Limb (tissue), 2 donors: ENCODE results near the gene PPP1R3C.

Source experiments
- DNase-seq, 2 donors: peaks; one replicate each; pipeline ENCODE4 v3.0.0-alpha.2; 2016; ENCODE audit errors: extremely low spot score in 2 of 2

PPP1R3C gene

GRCh38 chr10:91629715-91630549 is 2.9 kb downstream of the PPP1R3C start:
- DNase-seq: no peak

GRCh38 chr10:91628383-91628782 is 4.5 kb downstream of the PPP1R3C start:
- DNase-seq: no peak

- DNase-seq: no peak
Measured at GRCh38 chr10:91627344-91628102, 5.3 kb downstream of the PPP1R3C start.

- DNase-seq: no peak
Measured at GRCh38 chr10:91626936-91627335, 5.9 kb downstream of the PPP1R3C start.

GRCh38 chr10:91624633-91625032 is 8.2 kb downstream of the PPP1R3C start:
- DNase-seq: no peak

- no peak for DNase-seq
Measured at GRCh38 chr10:91622601-91623000, 10.3 kb downstream of the PPP1R3C start.

GRCh38 chr10:91621483-91622113 is 11.3 kb downstream of the PPP1R3C start:
- no peak for DNase-seq

GRCh38 chr10:91617072-91617609 is 15.7 kb downstream of the PPP1R3C start:
- DNase-seq: no peak

GRCh38 chr10:91616137-91616536 is 16.7 kb downstream of the PPP1R3C start:
- no peak for DNase-seq

GRCh38 chr10:91614225-91614624 is 18.6 kb downstream of the PPP1R3C start:
- DNase-seq: no peak

GRCh38 chr10:91613411-91614187 is 19.3 kb downstream of the PPP1R3C start:
- DNase-seq: no peak

- DNase-seq: no peak
Measured at GRCh38 chr10:91610919-91611318, 22.0 kb downstream of the PPP1R3C start.

GRCh38 chr10:91610444-91610843 is 22.4 kb downstream of the PPP1R3C start:
- no peak for DNase-seq

GRCh38 chr10:91607646-91608403 is 25.0 kb downstream of the PPP1R3C start:
- DNase-seq: no peak

GRCh38 chr10:91605968-91606367 is 26.9 kb downstream of the PPP1R3C start:
- DNase-seq: no peak

- no peak for DNase-seq
Measured at GRCh38 chr10:91604553-91605534, 28.0 kb downstream of the PPP1R3C start.

GRCh38 chr10:91603931-91604331 is 28.9 kb downstream of the PPP1R3C start:
- DNase-seq: no peak

GRCh38 chr10:91602868-91603568 is 29.9 kb downstream of the PPP1R3C start:
- no peak for DNase-seq

- DNase-seq: no peak
Measured at GRCh38 chr10:91602449-91602848, 30.4 kb downstream of the PPP1R3C start.
